Measurements from ENCODE around the gene MKRN1. TPM values are rescaled to one million over a fixed set of nuclear protein-coding genes. Genes with fewer than 3 reads are reported as not detected.

Gene MKRN1
- total and polyA plus RNA-seq, 2 of the 4 experiments (the other 2 are of a cell fraction) = 47.2 to 83.0 TPM

DNA sequence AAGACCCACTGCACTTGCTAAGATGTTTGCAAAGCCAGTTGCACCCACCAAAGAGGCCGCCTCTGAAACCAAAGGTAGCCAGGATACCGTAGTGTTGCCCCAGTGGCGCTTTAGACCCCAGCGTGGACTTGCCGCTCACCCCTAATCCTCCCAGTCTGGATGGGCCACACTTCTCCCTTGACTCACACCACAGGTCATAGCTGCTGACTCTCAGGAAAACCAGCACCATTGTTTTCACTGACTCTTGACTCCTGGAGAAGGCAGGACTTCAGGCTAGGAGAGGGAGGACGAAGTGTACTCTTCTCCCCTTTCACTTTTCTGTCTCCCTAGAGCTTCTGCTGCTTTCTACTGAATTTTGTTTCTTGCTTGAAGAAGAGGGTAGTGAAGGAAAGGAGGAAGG lies 53.2 kb downstream of the MKRN1 start:
- H3K9me1 ChIP-seq (ENCODE audit: insufficient read depth, low read length) = no peaks in the 10 kb centered on the region
- DNase-seq (no peak), ATAC-seq (ENCODE audit: low read depth) (no peak)
- H4K91ac ChIP-seq (ENCODE audit: insufficient read depth, low read depth, low read length) = no peak overlapping the region
- in situ Hi-C loops (cut with MboI; ENCODE audit: low sequenced_read_pairs) = no loop called here
- H3K9ac ChIP-seq (ENCODE audit: low read depth, low read length) = no peak overlapping the region
- H2BK120ac ChIP-seq (ENCODE audit: low read depth, low read length) = no peak overlapping the region
- peaks cover 26% of the 10 kb centered on the region for H3K27me3 ChIP-seq (ENCODE audit: control insufficient read depth, insufficient read depth, low read length)
- H3K14ac ChIP-seq (replicated peaks; ENCODE audit: low read depth, low read length) = no peak overlapping the region
- no peak overlapping the region for H2AK5ac ChIP-seq (ENCODE audit: low read depth, low read length)
- no peak overlapping the region for H3K4ac ChIP-seq (ENCODE audit: low read depth, low read length)
- no peak overlapping the region for H4K5ac ChIP-seq (ENCODE audit: low read depth, low read length)
- POLR2A ChIA-PET (ENCODE audit: unreplicated experiment) = no interaction called here
- no CpG with 5 or more reads among the region's 6 CpGs for WGBS, 2 experiments (ENCODE audit: extremely low coverage in 2 of 2, insufficient read length in 1 of 2)
- H2AFZ ChIP-seq (replicated peaks; ENCODE audit: low read length, poor library complexity) = no peak overlapping the region
- no peak overlapping the region for H3K4me3 ChIP-seq (ENCODE audit: insufficient read depth, low read depth, low read length)
- no peak overlapping the region for H3K56ac ChIP-seq (ENCODE audit: extremely low read depth, insufficient read depth, low read length)
- no TSS peak for BruUV-seq (replicated peaks)
- H2BK5ac ChIP-seq (ENCODE audit: low read depth, low read length, poor library complexity, severe bottlenecking) = no peak overlapping the region
- dilution Hi-C loops (cut with HindIII; ENCODE audit: low sequenced_read_pairs, unreplicated experiment) = no loop called here
- no peak for TF ChIP-seq RFX5 (IDR thresholded peaks at IDR 0.05; ENCODE audit: low read depth, low read length)
- TF ChIP-seq CHD1 (IDR thresholded peaks at IDR 0.05; ENCODE audit: low read depth, low read length) = no peak
- H3K36me3 ChIP-seq (ENCODE audit: control insufficient read depth, insufficient read depth, low read length) = no peaks in the 10 kb centered on the region
- no peak overlapping the region for H4K8ac ChIP-seq (ENCODE audit: low read depth in 2 of 2, low read length in 2 of 2)
- intact Hi-C loops (cut with micrococcal nuclease) = no loop called here
- H3K18ac ChIP-seq (ENCODE audit: low read depth, low read length) = no peak overlapping the region
- H3K9me3 ChIP-seq (ENCODE audit: control insufficient read depth, insufficient read depth, low read length) = no peaks in the 10 kb centered on the region; the same call in 1 of the 2 replicates
- no peak overlapping the region for H3K4me2 ChIP-seq (ENCODE audit: low read depth, low read length)
- no peak overlapping the region for H2AK9ac ChIP-seq (replicated peaks; ENCODE audit: low read depth, low read length, poor library complexity)
- H3K79me1 ChIP-seq (ENCODE audit: low read depth in 1 of 2, low read length in 2 of 2) = no peaks in the 10 kb centered on the region
- H3K23ac ChIP-seq (ENCODE audit: low read depth, low read length) = no peak overlapping the region
- H2BK20ac ChIP-seq (ENCODE audit: low read depth, low read length) = no peak overlapping the region
- no peak overlapping the region for H2BK15ac ChIP-seq (ENCODE audit: low read depth, low read length)
- no peaks in the 10 kb centered on the region for H4K20me1 ChIP-seq (ENCODE audit: insufficient read depth, low read length)
- H3K4me1 ChIP-seq (ENCODE audit: control insufficient read depth, insufficient read depth, low read length) = no peaks in the 10 kb centered on the region
- CTCF ChIA-PET = interaction anchor here (1.0 kb wide), 1 partner anchor 51 kb away, joined by 3 read pairs; no protein-coding TSS in a partner anchor
- no peak overlapping the region for H3K27ac ChIP-seq (ENCODE audit: insufficient read depth, low read length)

Data from IMR-90 (cell line).